AG09309 (cell line): ENCODE results near the gene MID1.
A peak's percentile ranks its signal among the peaks of the same experiment; 100 is the strongest.

Experiments used
- DNase-seq: peaks from one replicate; pipeline ENCODE4 v3.0.0-alpha.2; 2010; ENCODE audit warnings: low read depth
- H3K4me3 ChIP-seq: 2 replicates; pipeline ENCODE4 v1.5.1; 2011; ENCODE audit warnings: mild to moderate bottlenecking, low read depth, low read length, moderate library complexity; ENCODE audit not compliant: control insufficient read depth
- TF ChIP-seq, protein P1 (sequence below): IDR thresholded peaks from 2 replicates; pipeline ENCODE4 v1.5.1; 2011; ENCODE audit warnings: mild to moderate bottlenecking, low read depth, low read length, inconsistent platforms; ENCODE audit not compliant: insufficient read depth, control insufficient read depth; ENCODE audit errors: missing control alignments

Gene MID1

GRCh38 chrX:10620121-10620699 is at the start of gene MID1:
TSS of gene MID1 (minus strand) at chrX:10620585. CDS start at chrX:10567547, 53,038 bp downstream.
- TF ChIP-seq, protein P1, sequence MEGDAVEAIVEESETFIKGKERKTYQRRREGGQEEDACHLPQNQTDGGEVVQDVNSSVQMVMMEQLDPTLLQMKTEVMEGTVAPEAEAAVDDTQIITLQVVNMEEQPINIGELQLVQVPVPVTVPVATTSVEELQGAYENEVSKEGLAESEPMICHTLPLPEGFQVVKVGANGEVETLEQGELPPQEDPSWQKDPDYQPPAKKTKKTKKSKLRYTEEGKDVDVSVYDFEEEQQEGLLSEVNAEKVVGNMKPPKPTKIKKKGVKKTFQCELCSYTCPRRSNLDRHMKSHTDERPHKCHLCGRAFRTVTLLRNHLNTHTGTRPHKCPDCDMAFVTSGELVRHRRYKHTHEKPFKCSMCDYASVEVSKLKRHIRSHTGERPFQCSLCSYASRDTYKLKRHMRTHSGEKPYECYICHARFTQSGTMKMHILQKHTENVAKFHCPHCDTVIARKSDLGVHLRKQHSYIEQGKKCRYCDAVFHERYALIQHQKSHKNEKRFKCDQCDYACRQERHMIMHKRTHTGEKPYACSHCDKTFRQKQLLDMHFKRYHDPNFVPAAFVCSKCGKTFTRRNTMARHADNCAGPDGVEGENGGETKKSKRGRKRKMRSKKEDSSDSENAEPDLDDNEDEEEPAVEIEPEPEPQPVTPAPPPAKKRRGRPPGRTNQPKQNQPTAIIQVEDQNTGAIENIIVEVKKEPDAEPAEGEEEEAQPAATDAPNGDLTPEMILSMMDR, result no peak
- DNase-seq, result no peak
- H3K4me3 ChIP-seq, result peak within 1 kb of the TSS; percentile 68

- TF ChIP-seq, protein P1, result no peak
- no peak overlapping the region for H3K4me3 ChIP-seq
- DNase-seq, result no peak
Observed at GRCh38 chrX:10667143-10667542, 46.8 kb upstream of the MID1 start.

GRCh38 chrX:10666102-10666501 is 45.7 kb upstream of the MID1 start:
- no peak overlapping the region for H3K4me3 ChIP-seq
- no peak for DNase-seq
- TF ChIP-seq, protein P1, result no peak

GRCh38 chrX:10665681-10666080 is 45.3 kb upstream of the MID1 start:
- no peak overlapping the region for H3K4me3 ChIP-seq
- no peak for DNase-seq
- TF ChIP-seq, protein P1, result no peak

GRCh38 chrX:10660171-10660570 is 39.8 kb upstream of the MID1 start:
- no peak for DNase-seq
- TF ChIP-seq, protein P1, result no peak
- H3K4me3 ChIP-seq, result no peak overlapping the region

- TF ChIP-seq, protein P1, result no peak
- DNase-seq, result no peak
- H3K4me3 ChIP-seq, result no peak overlapping the region
Observed at GRCh38 chrX:10656214-10656613, 35.8 kb upstream of the MID1 start.
